Suprapubic skin (tissue), 4 donors: ENCODE measurements around the gene PGM5.

ENCODE experiments used
- CTCF ChIP-seq, 2 donors: fragments of 200-600 bp in 1 of 2; fragments of 450-650 bp in 1 of 2; sonication (generic) in 1 of 2; IDR thresholded peaks; one replicate each; pipeline ENCODE4 v1.5.1; 2016 to 2019; ENCODE audit warnings: antibody characterized with exemption in 2 of 2, mild to moderate bottlenecking in 1 of 2, moderate library complexity in 1 of 2
- EP300 ChIP-seq: sonication (generic); formaldehyde crosslinking; IDR thresholded peaks from one replicate; pipeline ENCODE4 v1.6.1; 2017; ENCODE audit warnings: antibody characterized with exemption
- POLR2A ChIP-seq, 2 donors: fragments of 450-650 bp; IDR thresholded peaks; one replicate each; pipeline ENCODE4 v1.6.1; 2017; ENCODE audit warnings: antibody characterized with exemption in 2 of 2, mild to moderate bottlenecking in 2 of 2, moderate library complexity in 2 of 2
- POLR2AphosphoS5 ChIP-seq, 3 donors: sonication (generic); formaldehyde crosslinking; IDR thresholded peaks; one replicate each; pipeline ENCODE4 v1.6.1; 2017; ENCODE audit warnings: antibody characterized with exemption in 3 of 3

GRCh38 chr9:68558545-68558944 lies 202.1 kb downstream of the PGM5 start:
- TF ChIP-seq CTCF (IDR thresholded peaks at IDR 0.05) (no peak), POLR2AphosphoS5 (IDR thresholded peaks at IDR 0.05) (no peak), POLR2A (IDR thresholded peaks at IDR 0.05) (no peak), EP300 (no peak)
